OCI-LY3 (cell line): Measurements from ENCODE around the gene E2F1.

Source experiments
- CTCF ChIP-seq: fragments of 200-600, 300-600 bp; sonication (generic); IDR thresholded peaks from 2 replicates; pipeline ENCODE4 v1.5.1; 2014; ENCODE audit warnings: antibody characterized with exemption, low read length, low read depth
- EZH2phosphoT487 ChIP-seq: fragments of 200-600 bp; shearing (Covaris generic); IDR thresholded peaks from 2 replicates; pipeline ENCODE4 v1.6.1; 2018; ENCODE audit warnings: antibody characterized with exemption, mixed run types, low read depth

- TF ChIP-seq CTCF (no peak), EZH2phosphoT487 (no peak)
These were observed 25.2 kb upstream of the E2F1 start for GRCh38 chr20:33711446-33711738.
